Coronary artery (tissue), 2 donors: Measurements from ENCODE around the gene LMNA.
A peak's percentile ranks its signal among the peaks of the same experiment; 100 is the strongest.

ENCODE experiments used
- DNase-seq: peaks from one replicate; pipeline ENCODE4 v3.0.0-alpha.2; 2017; ENCODE audit warnings: low spot score
- H3K27ac ChIP-seq, 2 donors: fragments of 200-600 bp; sonication (generic); one replicate each; pipeline ENCODE4 v1.5.1; 2016 to 2019
- H3K4me3 ChIP-seq: fragments of 200-600 bp; sonication (generic); 2 replicates; pipeline ENCODE4 v1.5.1; 2016; ENCODE audit warnings: mild to moderate bottlenecking, moderate library complexity
- CTCF ChIP-seq: fragments of 200-600 bp; sonication (generic); IDR thresholded peaks from one replicate; pipeline ENCODE4 v1.5.1; 2019; ENCODE audit warnings: antibody characterized with exemption

The LMNA gene

GRCh38 chr1:156072251-156072650 is 42.3 kb upstream of the LMNA start:
- no peak for TF ChIP-seq CTCF
- Histone ChIP-seq H3K27ac (no peak overlapping the region), H3K4me3 (no peak overlapping the region)
- no peak for DNase-seq

- no peak for DNase-seq
- no peak for TF ChIP-seq CTCF
- no peak overlapping the region for H3K27ac ChIP-seq
- H3K4me3 ChIP-seq, result no peak overlapping the region
Measured at GRCh38 chr1:156073110-156073687, 41.3 kb upstream of the LMNA start.

- no peak overlapping the region for H3K4me3 ChIP-seq
- no peak overlapping the region for H3K27ac ChIP-seq
- no peak for TF ChIP-seq CTCF
- DNase-seq, result no peak
Measured at GRCh38 chr1:156073740-156074139, 40.8 kb upstream of the LMNA start.

- H3K27ac ChIP-seq, result no peak overlapping the region
- no peak overlapping the region for H3K4me3 ChIP-seq
- DNase-seq, result no peak
- no peak for TF ChIP-seq CTCF
Measured at GRCh38 chr1:156074661-156075060, 39.9 kb upstream of the LMNA start.

GRCh38 chr1:156075162-156075561 is 39.3 kb upstream of the LMNA start:
- no peak for DNase-seq
- Histone ChIP-seq H3K27ac (no peak overlapping the region), H3K4me3 (no peak overlapping the region)
- TF ChIP-seq CTCF, result no peak

GRCh38 chr1:156075775-156076204 is 38.7 kb upstream of the LMNA start:
- no peak for DNase-seq
- TF ChIP-seq CTCF, result no peak
- no peak overlapping the region for H3K27ac ChIP-seq
- no peak overlapping the region for H3K4me3 ChIP-seq

GRCh38 chr1:156076609-156077429 is 37.7 kb upstream of the LMNA start:
- no peak for TF ChIP-seq CTCF
- H3K27ac ChIP-seq, result peak overlapping the region in 1 of 2 donors; percentile 35
- DNase-seq, result no peak
- H3K4me3 ChIP-seq, result peak overlapping the region; percentile 66
